Activated CD4-positive, alpha-beta T cell treated with anti-CD3 and anti-CD28 coated beads for 36 hours (primary cell): ENCODE measurements around the gene CENPT. TPM values are rescaled to one million over a fixed set of nuclear protein-coding genes. Genes with fewer than 3 reads are reported as not detected.

Experiments used
- total RNA-seq, 2 experiments: library from RNA; stranded (reverse); gene quantifications; one replicate each; pipeline ENCODE4 v1.2.3, GENCODE V29; 2021

CENPT gene
- total RNA-seq, 2 experiments from 2014 or later = 34.9 to 48.6 TPM

Other genes starting within 250 kb of the CENPT start
- 100 to 1,000 TPM; 138 to 153 TPM for gene CARMIL2, start 202.5 kb downstream of the CENPT start, total RNA-seq
- gene ACD, start 187.4 kb downstream of the CENPT start, total RNA-seq = 10 to 100 TPM; 52.2 to 52.4 TPM
- gene PARD6A, start 186.7 kb downstream of the CENPT start, total RNA-seq = 1 to 10 TPM; 7.8 to 8.7 TPM
- gene ENKD1, start 180.9 kb downstream of the CENPT start, total RNA-seq = 10 to 100 TPM; 11.7 to 12.0 TPM
- gene C16orf86, start 180.9 kb downstream of the CENPT start, total RNA-seq = 1 to 10 TPM; 2.4 to 3.0 TPM
- 10 to 100 TPM in 1 of 2 experiments, 1 to 10 TPM in 1; 8.7 to 11.5 TPM for gene GFOD2, start 128.4 kb downstream of the CENPT start, total RNA-seq
- 10 to 100 TPM; 15.6 to 18.0 TPM for gene RANBP10, start 41.1 kb downstream of the CENPT start, total RNA-seq
- gene TSNAXIP1, start 40.8 kb downstream of the CENPT start, total RNA-seq = 1 to 10 TPM in 1 of 2 experiments, under 1 TPM in 1; 0.62 to 1.1 TPM
- 10 to 100 TPM; 31.8 to 34.5 TPM for gene THAP11, start 5.4 kb downstream of the CENPT start, total RNA-seq
- 100 to 1,000 TPM; 156 to 249 TPM for gene NUTF2, start 760 bp downstream of the CENPT start, total RNA-seq
- 10 to 100 TPM; 92.8 to 96.9 TPM for gene EDC4, start 25.4 kb upstream of the CENPT start, total RNA-seq
- gene NRN1L, start 37.2 kb upstream of the CENPT start, total RNA-seq = not detected
- 10 to 100 TPM; 11.7 to 11.9 TPM for gene PSKH1, start 45.6 kb upstream of the CENPT start, total RNA-seq
- gene CTRL, start 84.2 kb upstream of the CENPT start, total RNA-seq = 1 to 10 TPM; 2.5 to 3.5 TPM
- gene PSMB10, start 89.2 kb upstream of the CENPT start, total RNA-seq = 100 to 1,000 TPM; 123 to 195 TPM
- 1 to 10 TPM; 9.1 to 9.9 TPM for gene LCAT, start 96.4 kb upstream of the CENPT start, total RNA-seq
- gene SLC12A4, start 120.9 kb upstream of the CENPT start, total RNA-seq = 10 to 100 TPM; 21.8 to 25.8 TPM
- under 1 TPM in 1 of 2 experiments, not detected in 1; 0.11 TPM for gene DPEP3, start 132.8 kb upstream of the CENPT start, total RNA-seq
- 1 to 10 TPM; 3.2 to 3.8 TPM for gene DPEP2, start 151.8 kb upstream of the CENPT start, total RNA-seq
- gene DPEP2NB, start 168.2 kb upstream of the CENPT start, total RNA-seq = not detected
- 10 to 100 TPM; 13.7 to 17.1 TPM for gene DDX28, start 175.5 kb upstream of the CENPT start, total RNA-seq
- 10 to 100 TPM; 29.5 to 33.1 TPM for gene DUS2, start 175.6 kb upstream of the CENPT start, total RNA-seq
- gene NFATC3, start 237.7 kb upstream of the CENPT start, total RNA-seq = 10 to 100 TPM; 68.4 to 81.2 TPM